ENCODE results near the gene MEIG1. TPM values are rescaled to one million over a fixed set of nuclear protein-coding genes. Genes with fewer than 3 reads are reported as not detected.

MEIG1 gene
- total RNA-seq, 1 donor from 2014 or later = not detected

DNA sequence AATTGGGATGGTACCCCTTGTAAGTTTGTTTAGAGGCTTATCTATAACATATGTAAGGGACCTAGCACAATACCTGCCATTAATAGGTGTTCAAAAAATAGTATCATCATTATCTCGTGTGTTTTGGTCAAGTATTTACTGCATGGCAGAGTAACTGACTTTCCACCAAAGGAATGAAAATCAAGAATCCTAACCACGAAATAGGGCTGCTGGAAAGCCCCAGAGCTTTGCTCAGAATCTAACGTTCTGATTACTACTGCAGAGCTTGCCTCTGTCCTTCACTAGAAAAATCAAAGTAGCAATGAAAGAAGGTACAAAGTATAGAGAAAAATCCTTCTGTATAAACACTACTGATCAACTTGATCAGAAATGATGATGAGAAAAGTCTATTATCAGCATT, 40.2 kb upstream of the MEIG1 start:
- Histone ChIP-seq H3K27me3 (no peaks in the 10 kb centered on the region), H3K36me3 (peaks cover 58 to 84% of the 10 kb centered on the region in 2 donors), H3K4me3 (no peak overlapping the region), H3K4me1 (no peaks in the 10 kb centered on the region), H3K9me3 (peaks cover 7 to 25% of the 10 kb centered on the region in 2 donors), H3K27ac (no peak overlapping the region)
- DNase-seq (ENCODE audit: low spot score in 2 of 2) = no peak
- TF ChIP-seq, protein P1, sequence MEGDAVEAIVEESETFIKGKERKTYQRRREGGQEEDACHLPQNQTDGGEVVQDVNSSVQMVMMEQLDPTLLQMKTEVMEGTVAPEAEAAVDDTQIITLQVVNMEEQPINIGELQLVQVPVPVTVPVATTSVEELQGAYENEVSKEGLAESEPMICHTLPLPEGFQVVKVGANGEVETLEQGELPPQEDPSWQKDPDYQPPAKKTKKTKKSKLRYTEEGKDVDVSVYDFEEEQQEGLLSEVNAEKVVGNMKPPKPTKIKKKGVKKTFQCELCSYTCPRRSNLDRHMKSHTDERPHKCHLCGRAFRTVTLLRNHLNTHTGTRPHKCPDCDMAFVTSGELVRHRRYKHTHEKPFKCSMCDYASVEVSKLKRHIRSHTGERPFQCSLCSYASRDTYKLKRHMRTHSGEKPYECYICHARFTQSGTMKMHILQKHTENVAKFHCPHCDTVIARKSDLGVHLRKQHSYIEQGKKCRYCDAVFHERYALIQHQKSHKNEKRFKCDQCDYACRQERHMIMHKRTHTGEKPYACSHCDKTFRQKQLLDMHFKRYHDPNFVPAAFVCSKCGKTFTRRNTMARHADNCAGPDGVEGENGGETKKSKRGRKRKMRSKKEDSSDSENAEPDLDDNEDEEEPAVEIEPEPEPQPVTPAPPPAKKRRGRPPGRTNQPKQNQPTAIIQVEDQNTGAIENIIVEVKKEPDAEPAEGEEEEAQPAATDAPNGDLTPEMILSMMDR (IDR thresholded peaks at IDR 0.05) = no peak
- intact Hi-C loops (cut with DNase I) = no loop called here

DNA sequence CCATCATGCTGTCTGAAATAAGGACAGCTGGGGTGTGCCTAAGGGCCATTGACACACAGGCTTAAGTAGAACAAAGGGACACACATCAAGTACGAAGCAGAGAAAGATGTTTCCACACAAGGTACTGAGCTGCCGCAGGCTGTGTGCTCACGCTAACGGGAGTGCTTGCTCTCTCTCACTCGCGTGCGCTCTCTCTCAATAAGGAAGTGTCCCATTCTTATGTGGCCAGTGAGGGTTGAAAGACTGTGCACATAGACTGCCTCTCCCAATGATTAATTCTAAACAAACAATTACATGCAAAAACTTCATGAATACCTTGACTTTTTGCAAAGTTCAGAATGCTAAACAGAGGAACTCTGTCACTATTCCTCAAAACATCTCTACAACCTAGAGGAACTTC, 35.2 kb upstream of the MEIG1 start:
- Histone ChIP-seq H3K27me3 (no peaks in the 10 kb centered on the region), H3K4me1 (no peaks in the 10 kb centered on the region), H3K36me3 (peaks cover 59 to 77% of the 10 kb centered on the region in 2 donors), H3K27ac (no peak overlapping the region), H3K9me3 (no peaks in the 10 kb centered on the region), H3K4me3 (no peak overlapping the region)
- intact Hi-C loops (cut with DNase I) = no loop called here
- TF ChIP-seq, protein P1 (IDR thresholded peaks at IDR 0.05) = no peak
- no peak for DNase-seq (ENCODE audit: low spot score in 2 of 2)

DNA sequence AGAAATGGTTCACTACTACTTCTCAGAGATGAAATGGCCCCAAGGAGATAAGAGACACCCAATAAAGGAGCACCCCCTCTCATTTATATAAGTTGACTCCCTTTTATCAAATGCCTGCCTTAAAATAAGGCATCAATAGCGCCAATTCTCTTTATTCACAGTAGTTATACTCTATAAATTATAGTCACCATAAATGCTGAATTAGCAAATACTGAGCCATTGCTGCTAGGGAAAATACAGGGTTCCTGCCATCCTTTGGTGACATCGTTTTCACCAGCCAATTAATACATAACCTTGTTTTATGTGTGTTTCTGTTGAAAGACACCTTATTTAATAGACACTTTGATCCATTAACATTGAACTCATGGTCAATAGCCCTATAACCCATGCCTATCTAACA, 33.9 kb upstream of the MEIG1 start:
- H3K4me3 ChIP-seq = no peak overlapping the region
- no peaks in the 10 kb centered on the region for H3K9me3 ChIP-seq
- DNase-seq (ENCODE audit: low spot score in 2 of 2) = no peak
- no peaks in the 10 kb centered on the region for H3K27me3 ChIP-seq
- no peak overlapping the region for H3K27ac ChIP-seq
- peaks cover 59 to 71% of the 10 kb centered on the region in 2 donors for H3K36me3 ChIP-seq
- TF ChIP-seq, protein P1 (IDR thresholded peaks at IDR 0.05) = no peak
- H3K4me1 ChIP-seq = no peaks in the 10 kb centered on the region
- intact Hi-C loops (cut with DNase I) = no loop called here

DNA sequence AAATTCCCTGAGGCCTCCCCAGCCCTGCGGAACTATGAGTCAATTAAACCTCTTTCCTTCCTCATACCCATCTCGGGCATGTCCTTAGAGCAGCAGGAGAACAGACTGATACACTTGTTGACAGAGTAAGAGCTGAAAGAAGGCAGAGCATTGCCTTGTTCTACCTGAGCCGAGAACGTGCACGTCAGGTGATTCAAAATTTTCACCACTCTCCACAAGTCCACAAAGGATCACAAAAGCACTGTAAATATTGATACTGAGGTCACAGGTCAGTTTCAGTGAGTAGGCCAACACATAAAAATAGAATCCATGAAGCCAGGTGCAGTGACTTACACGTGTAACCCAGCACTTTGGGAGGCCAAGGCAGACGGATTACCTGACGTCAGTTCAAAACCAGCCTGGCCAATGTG, 33.1 kb upstream of the MEIG1 start:
- intact Hi-C loops (cut with DNase I) = no loop called here
- TF ChIP-seq, protein P1 (IDR thresholded peaks at IDR 0.05) = no peak
- H3K27me3 ChIP-seq = no peaks in the 10 kb centered on the region
- no peaks in the 10 kb centered on the region for H3K4me1 ChIP-seq
- no peak for DNase-seq (ENCODE audit: low spot score in 2 of 2)
- H3K36me3 ChIP-seq = peaks cover 60 to 71% of the 10 kb centered on the region in 2 donors
- no peaks in the 10 kb centered on the region for H3K9me3 ChIP-seq
- no peak overlapping the region for H3K27ac ChIP-seq
- no peak overlapping the region for H3K4me3 ChIP-seq

DNA sequence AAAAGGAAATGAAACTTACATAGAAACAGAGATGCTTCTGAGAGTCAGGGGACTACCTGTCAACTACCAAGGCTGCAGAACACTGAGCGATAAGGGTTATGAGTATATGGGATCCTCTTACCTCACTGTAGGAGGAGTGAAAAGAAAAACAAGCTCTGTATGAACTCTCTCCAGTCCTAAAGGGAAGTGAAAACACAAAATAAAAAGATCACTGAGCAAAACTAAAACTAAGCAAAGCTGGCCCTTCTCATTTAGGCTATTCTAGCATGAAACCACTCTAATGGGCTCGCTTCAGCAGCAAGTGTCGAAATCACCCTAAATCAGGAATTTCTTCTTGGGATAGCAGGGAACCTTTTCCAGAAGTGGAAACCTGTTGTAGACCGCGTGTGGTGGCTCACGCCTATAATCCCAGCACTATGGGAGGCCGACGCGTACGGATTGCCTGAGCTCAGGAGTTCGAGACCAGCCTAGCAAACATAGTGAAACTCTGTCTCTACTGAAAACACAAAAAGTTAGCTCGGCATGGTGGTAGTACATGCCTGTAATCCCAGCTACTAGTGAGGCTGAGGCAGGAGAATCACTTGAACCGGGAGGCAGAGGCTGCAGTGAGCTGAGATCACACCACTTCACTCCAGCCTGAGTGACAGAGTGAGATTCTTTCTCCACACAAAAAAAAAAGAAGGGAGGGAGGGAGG, 32.3 kb upstream of the MEIG1 start:
- DNase-seq (ENCODE audit: low spot score in 2 of 2) = no peak
- no peak overlapping the region for H3K27ac ChIP-seq
- intact Hi-C loops (cut with DNase I) = no loop called here
- peaks cover 57 to 71% of the 10 kb centered on the region in 2 donors for H3K36me3 ChIP-seq
- H3K4me3 ChIP-seq = no peak overlapping the region
- H3K9me3 ChIP-seq = no peaks in the 10 kb centered on the region
- H3K27me3 ChIP-seq = no peaks in the 10 kb centered on the region
- no peaks in the 10 kb centered on the region for H3K4me1 ChIP-seq
- TF ChIP-seq, protein P1 (IDR thresholded peaks at IDR 0.05) = no peak
